Left ventricle myocardium superior (tissue), 1 donor: ENCODE results near the gene GLB1L3. TPM values are rescaled to one million over a fixed set of nuclear protein-coding genes. Genes with fewer than 3 reads are reported as not detected.
A peak's percentile ranks its signal among the peaks of the same experiment; 100 is the strongest.
"Not testable (repeated sequence)": the region's sequence is repeated elsewhere in the genome, so short reads cannot be mapped to it uniquely, and the experiment has no call there.

Experiments used
- ATAC-seq: fragments of 200-7000 bp; cut with Tn5 transposase; one replicate; pipeline ENCODE4 v1.9.1; 2020; ENCODE audit warnings: mild to moderate bottlenecking, moderate library complexity
- DNase-seq: peaks from one replicate; pipeline ENCODE4 v3.0.0-alpha.2; 2020
- intact Hi-C: fragments of 100-400 bp; cut with micrococcal nuclease; formaldehyde crosslinking; loops from one replicate; pipeline ENCODE4 v1.11.0; 2022
- total RNA-seq: library from RNA; stranded (reverse); fragmentation: NEBNext Ultra II Directional; extraction: Animal tissue kit (Norgen Biotek cat#: 25700); gene quantifications from one replicate; pipeline ENCODE4 v1.2.1, GENCODE V29; 2021
- donor health status: DM: no; HTN: yes; CAD: no; lungs with severe emphysema.

GLB1L3 gene
- total RNA-seq, 1 donor from 2014 or later: not detected

DNA sequence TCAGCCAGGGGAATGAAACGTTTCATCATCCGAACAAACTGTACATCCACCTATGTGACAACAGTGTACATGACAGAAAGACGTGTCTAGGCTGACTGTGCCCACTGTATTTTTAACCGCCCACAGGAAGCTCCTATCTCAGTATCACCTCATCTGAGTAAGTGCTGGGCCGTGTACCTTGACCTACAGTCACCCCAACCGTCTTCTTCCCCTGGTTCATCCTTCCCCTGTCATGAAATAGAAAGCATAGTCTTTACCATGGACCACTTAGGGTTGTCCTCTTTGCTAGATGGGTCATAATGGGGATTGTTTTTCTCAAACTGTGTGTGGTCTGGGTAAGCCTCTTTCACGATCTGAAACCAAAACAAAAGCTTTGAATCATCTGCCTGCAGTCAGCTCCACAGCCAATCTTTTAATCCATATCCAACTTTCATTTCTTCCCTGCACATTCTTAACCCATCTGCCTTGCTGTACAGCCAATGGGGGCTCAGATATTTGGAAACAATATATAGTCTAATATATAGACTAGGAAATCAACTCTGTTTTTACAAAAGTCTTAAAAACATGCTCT is 27.2 kb upstream of the GLB1L3 start:
- no peak for DNase-seq
- no peak for ATAC-seq
- intact Hi-C loops: no loop called here

- ATAC-seq (no peak), DNase-seq (no peak)
- intact Hi-C loops: no loop called here
Observed at GRCh38 chr11:134250246-134250645, 25.9 kb upstream of the GLB1L3 start.

GRCh38 chr11:134250675-134251074 is 25.5 kb upstream of the GLB1L3 start:
- no peak for DNase-seq
- intact Hi-C loops: no loop called here

GRCh38 chr11:134252346-134253187 is 23.6 kb upstream of the GLB1L3 start:
- ATAC-seq (peak; percentile 40), DNase-seq (no peak)
- intact Hi-C loops: no loop called here

More at GRCh38 chr11:134250675-134251074, 25.5 kb upstream of the GLB1L3 start:
- no peak for ATAC-seq

GRCh38 chr11:134253188-134253993 is 22.8 kb upstream of the GLB1L3 start, which contains the start of the genes ACAD8 and THYN1:
Gene ACAD8 (plus strand): TSS chr11:134253568. CDS start chr11:134253601, 33 bp downstream.
Gene THYN1 (minus strand): TSS chr11:134253352. CDS start chr11:134252882, 470 bp downstream.
- ATAC-seq (peak; percentile 100), DNase-seq (peak; percentile 97)
- intact Hi-C loops: no loop called here

DNA sequence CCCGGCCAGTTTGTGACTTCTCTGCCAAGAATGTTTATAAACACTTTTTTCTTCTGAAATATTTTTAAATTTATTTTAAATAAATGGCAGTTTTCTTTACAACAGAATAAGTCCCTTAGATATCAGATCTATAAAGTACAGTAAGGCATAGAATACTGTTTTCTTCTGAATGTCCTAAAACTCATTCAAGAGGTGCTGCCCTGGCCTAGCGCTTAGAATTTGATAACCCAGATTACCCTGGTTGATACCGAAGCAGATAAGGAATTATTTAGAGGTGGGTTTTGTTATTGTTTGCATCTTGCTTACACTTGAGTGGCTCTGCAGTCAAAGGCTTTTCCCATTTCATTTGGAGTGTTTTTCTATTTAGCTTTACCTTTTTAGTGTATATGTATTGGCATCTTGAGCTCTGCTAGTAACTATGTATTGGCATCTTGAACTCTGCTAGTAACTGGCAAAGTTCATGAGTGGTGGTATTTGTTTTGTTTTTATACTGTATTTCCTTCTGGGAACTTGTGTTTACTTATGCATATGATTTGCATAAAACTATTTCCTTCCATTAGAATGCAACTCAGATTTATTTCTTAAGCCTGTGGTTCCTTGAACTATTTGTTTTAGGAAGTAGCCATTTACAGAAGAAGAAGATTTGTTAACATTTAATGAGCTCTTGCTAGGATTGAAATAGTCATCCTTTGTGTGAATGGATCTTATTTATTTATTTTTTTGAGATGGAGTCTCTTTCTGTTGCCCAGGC is 21.6 kb upstream of the GLB1L3 start:
- intact Hi-C loops: no loop called here

DNA sequence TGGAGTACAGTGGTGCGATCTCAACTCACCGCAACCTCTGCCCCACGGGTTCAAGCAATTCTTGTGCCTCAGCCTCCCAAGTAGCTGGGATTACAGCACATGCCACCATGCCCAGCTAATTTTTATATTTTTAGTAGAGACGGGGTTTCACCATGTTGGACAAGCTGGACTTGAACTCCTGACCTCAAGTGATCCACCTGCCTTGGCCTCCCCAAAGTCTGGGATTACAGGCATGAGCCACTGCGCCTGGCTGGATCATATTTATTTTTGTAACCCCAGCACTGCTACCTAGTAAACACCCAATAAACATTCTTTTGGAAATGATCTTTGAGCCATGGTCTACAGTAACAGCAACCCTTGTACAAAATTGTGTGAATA is 21.0 kb upstream of the GLB1L3 start:
- DNase-seq, ATAC-seq, intact Hi-C loops: not testable (repeated sequence)

More for the DNA sequence above, 21.6 kb upstream of the GLB1L3 start:
- DNase-seq: no peak
- ATAC-seq: no peak

- ATAC-seq (no peak), DNase-seq (no peak)
- intact Hi-C loops: no loop called here
Observed at GRCh38 chr11:134257101-134257500, 19.1 kb upstream of the GLB1L3 start.

- no peak for ATAC-seq
- no peak for DNase-seq
- intact Hi-C loops: no loop called here
Observed at GRCh38 chr11:134258577-134258976, 17.6 kb upstream of the GLB1L3 start.

- intact Hi-C loops: no loop called here
- DNase-seq (no peak), ATAC-seq (no peak)
Observed at GRCh38 chr11:134260503-134260902, 15.7 kb upstream of the GLB1L3 start.

DNA sequence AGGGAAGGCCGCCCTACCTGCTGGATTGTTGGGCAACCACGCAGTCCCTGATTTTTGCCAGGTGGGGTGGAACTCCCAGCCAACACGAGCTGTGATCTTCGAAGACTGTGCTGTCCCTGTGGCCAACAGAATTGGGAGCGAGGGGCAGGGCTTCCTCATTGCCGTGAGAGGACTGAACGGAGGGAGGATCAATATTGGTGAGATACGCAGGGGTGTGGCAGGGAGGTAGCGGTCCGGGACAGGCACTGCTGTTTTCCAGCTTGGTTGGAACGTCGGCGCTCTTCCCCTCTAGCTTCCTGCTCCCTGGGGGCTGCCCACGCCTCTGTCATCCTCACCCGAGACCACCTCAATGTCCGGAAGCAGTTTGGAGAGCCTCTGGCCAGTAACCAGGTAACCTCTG is 15.2 kb upstream of the GLB1L3 start:
- no peak for ATAC-seq
- intact Hi-C loops: no loop called here
- no peak for DNase-seq

GRCh38 chr11:134261626-134262488 is 14.3 kb upstream of the GLB1L3 start:
- DNase-seq (no peak), ATAC-seq (peak; percentile 26)
- intact Hi-C loops: no loop called here

DNA sequence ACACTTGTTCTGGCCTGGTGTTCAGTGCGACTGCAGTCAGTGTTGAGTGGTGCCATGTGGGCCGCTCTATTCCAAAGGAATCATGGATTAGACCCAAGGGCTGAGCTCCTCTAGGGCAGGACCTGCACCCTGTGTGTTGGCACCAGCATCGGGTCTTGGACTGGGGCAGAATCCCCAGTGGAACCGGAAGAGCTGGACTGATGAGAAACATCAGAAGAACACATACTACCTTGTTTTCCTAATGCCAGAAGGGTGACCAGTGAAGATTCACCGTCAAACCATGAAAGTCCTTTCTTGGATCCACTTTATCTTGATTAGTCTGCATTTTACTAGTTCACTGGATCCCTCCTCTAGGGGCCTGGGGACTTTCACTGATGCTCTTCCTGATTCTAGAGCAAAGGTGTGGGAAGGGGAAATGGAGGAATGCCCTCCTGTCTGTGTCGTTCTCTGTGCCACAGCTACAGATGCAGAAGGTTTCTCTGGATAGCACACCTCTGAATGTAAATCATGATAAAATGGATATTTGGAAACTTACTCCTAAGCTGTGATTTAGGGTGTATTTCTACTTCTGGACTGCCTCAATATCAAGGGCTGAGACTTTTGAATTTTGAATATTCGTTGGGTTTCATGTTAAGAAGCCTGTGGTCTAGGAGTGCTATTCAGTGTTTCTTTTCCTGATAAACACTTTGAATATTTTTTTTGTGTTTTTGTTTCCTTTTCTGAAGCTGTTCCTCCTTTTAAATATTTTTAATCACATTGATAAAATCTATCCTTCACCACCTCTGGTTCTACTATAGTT is 11.0 kb upstream of the GLB1L3 start:
- ATAC-seq (no peak), DNase-seq (no peak)
- intact Hi-C loops: no loop called here

GRCh38 chr11:134266440-134266839 is 9.7 kb upstream of the GLB1L3 start:
- ATAC-seq: no peak
- intact Hi-C loops: no loop called here
- no peak for DNase-seq

DNA sequence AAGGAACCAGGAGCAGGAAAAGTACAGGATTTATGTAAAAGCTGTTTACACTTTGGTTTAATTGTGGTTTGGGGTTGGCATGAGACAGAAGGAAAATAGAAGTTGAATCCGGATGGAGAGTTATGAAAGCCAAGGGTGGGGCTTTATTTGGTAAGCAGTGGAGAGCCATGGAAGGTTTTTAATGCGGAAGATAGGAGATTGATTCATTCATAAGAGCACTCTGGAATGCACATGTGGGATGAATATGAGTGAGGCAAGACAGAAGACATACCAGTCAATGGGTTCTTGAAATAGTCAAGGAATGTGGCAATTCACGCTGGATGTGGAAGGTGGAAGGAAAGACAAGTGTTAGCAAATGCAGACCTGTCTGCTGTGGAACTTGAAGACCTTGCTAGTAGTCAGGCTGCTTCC is 9.3 kb upstream of the GLB1L3 start:
- peak; percentile 25 for ATAC-seq
- intact Hi-C loops: no loop called here
- DNase-seq: no peak

- ATAC-seq (no peak), DNase-seq (no peak)
- intact Hi-C loops: no loop called here
Observed at GRCh38 chr11:134267461-134267860, 8.7 kb upstream of the GLB1L3 start.

DNA sequence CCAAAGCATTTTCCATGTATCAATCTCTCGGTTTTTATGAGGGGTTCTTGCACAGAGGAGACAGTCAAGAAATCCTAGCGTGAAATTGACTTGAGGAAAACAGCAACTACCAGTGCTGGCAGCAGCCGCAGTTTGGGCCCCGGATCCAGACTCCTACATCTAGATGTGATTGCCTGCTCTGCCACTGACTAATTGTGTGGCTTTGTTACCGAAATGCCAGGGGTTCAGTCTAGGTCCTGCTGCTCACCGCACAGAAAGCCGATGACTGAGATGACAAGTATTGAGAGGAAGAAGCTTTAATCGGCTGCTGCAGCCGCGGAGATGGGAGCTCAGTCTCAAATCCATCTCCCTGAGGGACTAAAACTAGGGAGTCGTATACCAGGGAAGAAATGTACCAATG is 8.2 kb upstream of the GLB1L3 start:
- intact Hi-C loops: no loop called here
- no peak for DNase-seq
- no peak for ATAC-seq
